Omental fat pad (tissue), 4 donors: ENCODE measurements around the gene KDM2A. TPM values are rescaled to one million over a fixed set of nuclear protein-coding genes. Genes with fewer than 3 reads are reported as not detected.

Experiments used
- ATAC-seq: fragments of 150-250 bp; one replicate; pipeline ENCODE4 v1.9.1; 2016; ENCODE audit warnings: mild to moderate bottlenecking, moderate library complexity; ENCODE audit not compliant: low FRiP score
- DNase-seq: peaks from one replicate; pipeline ENCODE4 v3.0.0-alpha.2; 2019; ENCODE audit warnings: low spot score
- total RNA-seq, 4 donors: library from RNA; depleted of rRNA; stranded (reverse); fragments of >200 nt; gene quantifications; one replicate each; pipeline ENCODE4 v1.1.0, GENCODE V29; 2016
- TF ChIP-seq, protein P1 (sequence below), 3 donors: fragments of 450-650 bp; IDR thresholded peaks; one replicate each; pipeline ENCODE4 v1.5.1; 2016 to 2017; ENCODE audit warnings: antibody characterized with exemption in 3 of 3, mild to moderate bottlenecking in 3 of 3, moderate library complexity in 2 of 3

KDM2A gene
- total RNA-seq, 4 donors from 2014 or later = 47.4 to 83.6 (median 56.6) TPM

DNA sequence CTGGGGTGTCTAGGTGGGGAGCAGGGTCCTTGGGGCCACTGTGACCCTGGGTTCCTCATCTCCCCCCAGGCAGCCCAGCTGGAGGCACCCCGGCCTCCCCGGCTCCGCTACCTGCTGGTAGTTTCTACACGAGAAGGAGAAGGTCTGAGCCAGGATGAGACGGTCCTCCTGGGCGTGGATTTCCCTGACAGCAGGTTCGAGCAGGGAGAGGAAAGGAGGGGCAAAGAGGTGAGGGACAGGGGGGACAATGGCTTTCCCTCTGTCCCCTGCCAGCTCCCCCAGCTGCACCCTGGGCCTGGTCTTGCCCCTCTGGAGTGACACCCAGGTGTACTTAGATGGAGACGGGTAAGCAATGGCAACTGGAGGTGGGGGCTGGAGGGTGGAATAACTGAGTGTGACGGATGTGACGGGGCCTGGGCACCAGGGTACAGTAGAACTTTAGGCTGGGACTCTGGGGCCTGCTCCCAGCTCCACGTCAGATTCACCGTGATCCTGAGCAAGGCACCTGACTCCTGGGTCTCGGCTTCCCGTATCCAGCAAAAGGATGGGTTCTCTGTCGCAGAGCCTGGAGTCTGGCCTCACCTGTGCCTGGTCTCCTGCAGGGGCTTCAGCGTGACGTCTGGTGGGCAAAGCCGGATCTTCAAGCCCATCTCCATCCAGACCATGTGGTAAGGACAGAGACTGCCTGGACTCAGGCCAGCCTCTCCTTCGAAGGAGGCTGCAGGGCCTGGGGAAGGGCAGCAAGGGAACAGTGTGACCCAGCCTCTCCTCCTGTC, 187.9 kb downstream of the KDM2A start:
- no peak for DNase-seq
- TF ChIP-seq, protein P1, sequence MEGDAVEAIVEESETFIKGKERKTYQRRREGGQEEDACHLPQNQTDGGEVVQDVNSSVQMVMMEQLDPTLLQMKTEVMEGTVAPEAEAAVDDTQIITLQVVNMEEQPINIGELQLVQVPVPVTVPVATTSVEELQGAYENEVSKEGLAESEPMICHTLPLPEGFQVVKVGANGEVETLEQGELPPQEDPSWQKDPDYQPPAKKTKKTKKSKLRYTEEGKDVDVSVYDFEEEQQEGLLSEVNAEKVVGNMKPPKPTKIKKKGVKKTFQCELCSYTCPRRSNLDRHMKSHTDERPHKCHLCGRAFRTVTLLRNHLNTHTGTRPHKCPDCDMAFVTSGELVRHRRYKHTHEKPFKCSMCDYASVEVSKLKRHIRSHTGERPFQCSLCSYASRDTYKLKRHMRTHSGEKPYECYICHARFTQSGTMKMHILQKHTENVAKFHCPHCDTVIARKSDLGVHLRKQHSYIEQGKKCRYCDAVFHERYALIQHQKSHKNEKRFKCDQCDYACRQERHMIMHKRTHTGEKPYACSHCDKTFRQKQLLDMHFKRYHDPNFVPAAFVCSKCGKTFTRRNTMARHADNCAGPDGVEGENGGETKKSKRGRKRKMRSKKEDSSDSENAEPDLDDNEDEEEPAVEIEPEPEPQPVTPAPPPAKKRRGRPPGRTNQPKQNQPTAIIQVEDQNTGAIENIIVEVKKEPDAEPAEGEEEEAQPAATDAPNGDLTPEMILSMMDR (IDR thresholded peaks at IDR 0.05) = no peak
- no peak for ATAC-seq

DNA sequence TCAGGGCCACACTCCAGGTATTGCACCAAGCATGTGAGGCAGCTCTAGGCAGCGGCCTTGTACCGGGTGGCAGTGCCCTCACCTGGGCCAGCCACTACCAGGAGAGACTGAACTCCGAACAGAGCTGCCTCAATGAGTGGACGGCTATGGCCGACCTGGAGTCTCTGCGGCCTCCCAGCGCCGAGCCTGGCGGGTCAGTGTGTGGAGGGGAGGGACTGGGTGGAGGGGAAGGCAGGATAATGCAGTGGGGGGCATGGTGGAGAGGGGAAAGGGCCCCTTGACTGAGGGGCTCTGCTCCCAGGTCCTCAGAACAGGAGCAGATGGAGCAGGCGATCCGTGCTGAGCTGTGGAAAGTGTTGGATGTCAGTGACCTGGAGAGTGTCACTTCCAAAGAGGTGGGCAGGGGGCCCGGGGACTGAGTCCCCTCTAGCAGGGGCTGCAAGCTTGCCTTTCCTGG, 188.5 kb downstream of the KDM2A start:
- TF ChIP-seq, protein P1 (IDR thresholded peaks at IDR 0.05) = no peak
- no peak for ATAC-seq
- no peak for DNase-seq

Other genes starting within 250 kb of the KDM2A start
- 100 to 1,000 TPM in 3 of 4 donors, 10 to 100 TPM in 1; 91.0 to 240 (median 134) TPM for gene PC, start 160.9 kb upstream of the KDM2A start, total RNA-seq
- not detected for gene C11orf86, start 144.0 kb upstream of the KDM2A start, total RNA-seq
- gene SYT12, start 96.1 kb upstream of the KDM2A start, total RNA-seq = 1 to 10 TPM in 1 of 4 donors, under 1 TPM in 2, not detected in 1; 0.36 to 1.8 (median 0.37) TPM
- 10 to 100 TPM in 3 of 4 donors, 1 to 10 TPM in 1; 6.9 to 29.9 (median 22.6) TPM for gene RHOD, start 62.4 kb upstream of the KDM2A start, total RNA-seq
- 100 to 1,000 TPM in 1 of 4 donors, 10 to 100 TPM in 3; 42.6 to 106 (median 50.7) TPM for gene GRK2, start 147.2 kb downstream of the KDM2A start, total RNA-seq
- 10 to 100 TPM; 18.6 to 78.2 (median 28.6) TPM for gene ANKRD13D, start 170.0 kb downstream of the KDM2A start, total RNA-seq
- 10 to 100 TPM; 22.6 to 44.6 (median 28.3) TPM for gene SSH3, start 184.3 kb downstream of the KDM2A start, total RNA-seq
- 100 to 1,000 TPM in 1 of 4 donors, 10 to 100 TPM in 3; 67.5 to 141 (median 81.9) TPM for gene POLD4, start 234.3 kb downstream of the KDM2A start, total RNA-seq